ENCODE data around the gene RIN3. TPM values are rescaled to one million over a fixed set of nuclear protein-coding genes. Genes with fewer than 3 reads are reported as not detected.

Gene RIN3
- polyA plus RNA-seq, 1 donor = 15.6 TPM

DNA sequence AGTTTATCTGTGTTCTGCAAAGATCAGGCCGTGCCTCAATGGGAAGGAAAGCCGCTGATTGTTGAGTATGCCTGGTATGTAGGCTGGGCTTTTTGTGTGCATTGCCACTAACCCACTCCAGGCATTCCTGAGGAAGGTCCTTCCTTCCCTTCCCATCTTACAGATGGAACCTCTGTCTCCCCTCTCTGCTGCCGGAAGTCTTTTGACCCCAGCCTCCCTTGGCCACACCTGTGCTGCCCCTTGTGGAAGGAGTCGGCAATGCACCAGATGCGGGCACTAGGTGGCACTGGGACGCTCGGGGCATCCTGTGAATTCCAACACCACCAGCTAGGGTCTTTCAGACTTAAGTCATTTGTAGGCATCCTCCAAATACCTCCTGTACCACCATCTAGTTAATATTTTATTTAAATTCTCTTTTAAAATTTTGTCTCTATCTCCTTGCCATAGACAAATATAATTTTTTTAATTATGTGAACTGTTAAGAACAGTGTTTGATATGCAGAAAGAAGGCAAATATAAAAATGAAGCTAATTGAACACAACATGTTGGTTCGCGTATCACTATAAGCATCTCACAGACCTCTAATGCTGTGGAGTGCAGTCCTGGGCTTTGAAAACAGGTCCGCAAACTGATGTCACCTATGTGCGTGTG lies 99.6 kb downstream of the RIN3 start:
- no peak overlapping the region for H3K4me3 ChIP-seq (ENCODE audit: low read length)
- no peaks in the 10 kb centered on the region for H3K9me3 ChIP-seq (ENCODE audit: control insufficient read depth, low read depth, low read length)
- H3K27ac ChIP-seq (ENCODE audit: low read length) = no peak overlapping the region
- H3K36me3 ChIP-seq (ENCODE audit: control insufficient read depth, insufficient read depth, low read length) = no peaks in the 10 kb centered on the region
- WGBS (ENCODE audit: insufficient coverage, low lambda C conversion rate) = 100% methylated on average over 1 of the region's 11 CpGs
- no peak for DNase-seq
- no peaks in the 10 kb centered on the region for H3K27me3 ChIP-seq (ENCODE audit: control insufficient read depth, insufficient read depth, low read length)
- no peaks in the 10 kb centered on the region for H3K4me1 ChIP-seq (ENCODE audit: control insufficient read depth, insufficient read depth, low read length)

- no peak for DNase-seq
- Histone ChIP-seq H3K27ac (ENCODE audit: low read length) (no peak overlapping the region), H3K36me3 (ENCODE audit: control insufficient read depth, insufficient read depth, low read length) (no peaks in the 10 kb centered on the region), H3K4me1 (ENCODE audit: control insufficient read depth, insufficient read depth, low read length) (no peaks in the 10 kb centered on the region), H3K4me3 (ENCODE audit: low read length) (no peak overlapping the region), H3K27me3 (ENCODE audit: control insufficient read depth, insufficient read depth, low read length) (no peaks in the 10 kb centered on the region), H3K9me3 (ENCODE audit: control insufficient read depth, low read depth, low read length) (no peaks in the 10 kb centered on the region)
- no CpG with 5 or more reads among the region's 10 CpGs for WGBS (ENCODE audit: insufficient coverage, low lambda C conversion rate)
Measured at GRCh38 chr14:92613681-92614260, 100.2 kb downstream of the RIN3 start.

- Histone ChIP-seq H3K4me3 (ENCODE audit: low read length) (no peak overlapping the region), H3K4me1 (ENCODE audit: control insufficient read depth, insufficient read depth, low read length) (no peaks in the 10 kb centered on the region), H3K27me3 (ENCODE audit: control insufficient read depth, insufficient read depth, low read length) (no peaks in the 10 kb centered on the region), H3K9me3 (ENCODE audit: control insufficient read depth, low read depth, low read length) (no peaks in the 10 kb centered on the region), H3K36me3 (ENCODE audit: control insufficient read depth, insufficient read depth, low read length) (no peaks in the 10 kb centered on the region), H3K27ac (ENCODE audit: low read length) (no peak overlapping the region)
- no CpG with 5 or more reads among the region's 4 CpGs for WGBS (ENCODE audit: insufficient coverage, low lambda C conversion rate)
- DNase-seq = no peak
Measured at GRCh38 chr14:92615451-92615850, 101.9 kb downstream of the RIN3 start.

GRCh38 chr14:92616178-92616577 lies 102.6 kb downstream of the RIN3 start:
- no peak for DNase-seq
- H3K36me3 ChIP-seq (ENCODE audit: control insufficient read depth, insufficient read depth, low read length) = no peaks in the 10 kb centered on the region
- H3K27ac ChIP-seq (ENCODE audit: low read length) = no peak overlapping the region
- 100% methylated on average over 1 of the region's 5 CpGs for WGBS (ENCODE audit: insufficient coverage, low lambda C conversion rate)
- H3K27me3 ChIP-seq (ENCODE audit: control insufficient read depth, insufficient read depth, low read length) = no peaks in the 10 kb centered on the region
- H3K9me3 ChIP-seq (ENCODE audit: control insufficient read depth, low read depth, low read length) = no peaks in the 10 kb centered on the region
- H3K4me3 ChIP-seq (ENCODE audit: low read length) = no peak overlapping the region
- no peaks in the 10 kb centered on the region for H3K4me1 ChIP-seq (ENCODE audit: control insufficient read depth, insufficient read depth, low read length)

DNA sequence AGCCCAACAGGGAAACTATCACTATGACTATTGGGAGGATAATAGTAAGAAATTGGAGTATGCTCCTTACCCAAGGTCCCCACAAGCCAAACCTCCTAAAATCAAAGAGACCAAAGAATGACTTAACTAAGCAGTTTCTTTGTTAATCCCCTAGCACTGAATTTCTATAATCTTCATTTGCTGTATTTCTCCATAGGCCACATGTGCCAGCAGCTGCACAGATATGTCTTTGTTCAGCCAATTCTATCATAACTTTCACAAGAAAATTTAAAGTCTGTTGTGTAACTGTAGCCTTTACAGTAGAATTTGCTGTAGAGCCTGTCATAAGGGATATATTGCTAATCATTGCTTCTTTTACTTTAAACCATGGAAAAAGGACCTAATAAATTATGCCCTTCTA lies 104.0 kb downstream of the RIN3 start:
- no peaks in the 10 kb centered on the region for H3K27me3 ChIP-seq (ENCODE audit: control insufficient read depth, insufficient read depth, low read length)
- DNase-seq = no peak
- H3K36me3 ChIP-seq (ENCODE audit: control insufficient read depth, insufficient read depth, low read length) = no peaks in the 10 kb centered on the region
- no peak overlapping the region for H3K4me3 ChIP-seq (ENCODE audit: low read length)
- no peaks in the 10 kb centered on the region for H3K9me3 ChIP-seq (ENCODE audit: control insufficient read depth, low read depth, low read length)
- H3K4me1 ChIP-seq (ENCODE audit: control insufficient read depth, insufficient read depth, low read length) = no peaks in the 10 kb centered on the region
- no peak overlapping the region for H3K27ac ChIP-seq (ENCODE audit: low read length)

DNA sequence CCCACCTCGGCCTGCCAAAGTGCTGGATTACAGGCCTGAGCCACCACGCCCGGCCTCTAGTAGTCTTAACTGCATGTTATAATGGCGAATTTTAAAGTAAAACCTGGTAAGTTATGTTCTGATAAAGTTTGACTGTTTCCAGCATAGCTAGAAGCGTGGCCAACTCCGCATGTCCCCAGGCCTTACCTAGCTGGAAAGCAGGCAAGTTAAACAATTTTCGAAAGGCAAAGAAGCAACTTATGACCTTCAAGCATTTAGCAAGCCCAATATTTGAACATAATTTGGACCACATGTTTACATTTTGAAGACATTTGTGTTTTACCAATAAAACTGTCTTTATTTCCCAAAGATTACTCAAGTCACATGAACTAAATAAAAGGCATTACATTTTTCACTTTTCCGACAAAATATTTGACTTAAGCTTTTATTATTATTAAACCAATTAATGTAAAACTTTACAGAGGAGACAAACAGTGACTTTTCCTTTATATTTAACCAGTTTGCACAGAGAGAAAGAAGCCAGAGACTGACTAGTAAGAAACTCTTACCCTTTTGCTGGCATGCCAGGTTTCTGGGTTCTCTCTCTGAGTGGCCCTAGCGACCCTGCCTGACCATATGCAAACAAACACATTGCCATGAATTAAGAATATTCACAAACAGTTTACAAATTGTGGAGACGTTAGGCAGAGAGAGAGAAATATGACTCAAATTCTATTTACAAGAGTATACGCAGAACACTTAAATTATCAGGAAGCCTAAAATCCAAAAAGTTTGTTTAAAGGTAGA lies 106.3 kb downstream of the RIN3 start:
- Histone ChIP-seq H3K4me1 (ENCODE audit: control insufficient read depth, insufficient read depth, low read length) (no peaks in the 10 kb centered on the region), H3K4me3 (ENCODE audit: low read length) (no peak overlapping the region), H3K36me3 (ENCODE audit: control insufficient read depth, insufficient read depth, low read length) (no peaks in the 10 kb centered on the region), H3K9me3 (ENCODE audit: control insufficient read depth, low read depth, low read length) (no peaks in the 10 kb centered on the region), H3K27ac (ENCODE audit: low read length) (no peak overlapping the region), H3K27me3 (ENCODE audit: control insufficient read depth, insufficient read depth, low read length) (no peaks in the 10 kb centered on the region)
- WGBS (ENCODE audit: insufficient coverage, low lambda C conversion rate) = 80% methylated on average over 7 of the region's 11 CpGs
- DNase-seq = no peak

DNA sequence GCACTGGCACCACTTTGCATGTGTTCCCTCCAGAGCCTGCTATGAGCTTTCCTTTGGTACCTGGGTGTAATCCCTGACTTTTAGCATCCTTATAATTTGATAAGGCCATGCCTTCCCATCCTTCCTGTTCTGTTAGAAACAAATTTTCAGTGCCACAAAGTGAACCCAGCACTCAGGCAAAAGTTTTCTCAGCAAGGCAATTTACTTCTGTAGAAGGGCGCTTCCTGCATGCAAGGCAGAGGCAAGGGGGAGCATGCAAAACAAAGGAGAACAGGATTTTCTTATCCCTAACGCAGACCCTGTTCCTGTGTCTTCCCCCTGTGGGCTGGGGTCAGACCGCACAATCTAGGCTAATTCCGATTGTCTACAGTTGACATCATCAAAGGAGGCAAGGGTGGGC lies 108.7 kb downstream of the RIN3 start:
- H3K27ac ChIP-seq (ENCODE audit: low read length) = no peak overlapping the region
- H3K27me3 ChIP-seq (ENCODE audit: control insufficient read depth, insufficient read depth, low read length) = no peaks in the 10 kb centered on the region
- DNase-seq = no peak
- no peaks in the 10 kb centered on the region for H3K4me1 ChIP-seq (ENCODE audit: control insufficient read depth, insufficient read depth, low read length)
- no CpG with 5 or more reads among the region's 4 CpGs for WGBS (ENCODE audit: insufficient coverage, low lambda C conversion rate)
- H3K4me3 ChIP-seq (ENCODE audit: low read length) = no peak overlapping the region
- H3K9me3 ChIP-seq (ENCODE audit: control insufficient read depth, low read depth, low read length) = peaks cover 3% of the 10 kb centered on the region
- no peaks in the 10 kb centered on the region for H3K36me3 ChIP-seq (ENCODE audit: control insufficient read depth, insufficient read depth, low read length)

DNA sequence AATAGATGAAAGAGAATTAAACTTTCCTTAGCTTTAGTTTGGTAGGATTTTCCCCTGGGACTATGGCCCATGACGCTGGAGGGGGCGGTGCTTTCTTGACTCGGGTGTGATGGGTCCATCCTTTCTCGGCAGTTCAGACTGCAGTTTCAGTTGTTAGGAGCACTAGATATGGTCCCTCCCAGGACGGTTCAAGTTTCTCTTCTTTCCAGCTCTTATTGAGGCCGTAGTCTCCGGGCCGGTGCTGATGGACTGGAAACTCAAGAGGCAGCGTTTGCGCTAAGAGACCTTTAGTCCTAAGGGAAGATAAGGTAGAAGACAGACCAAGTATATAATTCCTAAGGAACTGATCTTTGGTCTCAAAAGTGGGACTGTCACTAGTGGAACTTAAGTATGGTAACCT lies 111.2 kb downstream of the RIN3 start:
- DNase-seq = peak; percentile 50 to 80
- Histone ChIP-seq H3K36me3 (ENCODE audit: control insufficient read depth, insufficient read depth, low read length) (no peaks in the 10 kb centered on the region), H3K27me3 (ENCODE audit: control insufficient read depth, insufficient read depth, low read length) (no peaks in the 10 kb centered on the region), H3K27ac (ENCODE audit: low read length) (no peak overlapping the region), H3K9me3 (ENCODE audit: control insufficient read depth, low read depth, low read length) (peaks cover 9% of the 10 kb centered on the region), H3K4me1 (ENCODE audit: control insufficient read depth, insufficient read depth, low read length) (no peaks in the 10 kb centered on the region), H3K4me3 (ENCODE audit: low read length) (no peak overlapping the region)
- 42% methylated on average over 2 of the region's 10 CpGs for WGBS (ENCODE audit: insufficient coverage, low lambda C conversion rate)

DNA sequence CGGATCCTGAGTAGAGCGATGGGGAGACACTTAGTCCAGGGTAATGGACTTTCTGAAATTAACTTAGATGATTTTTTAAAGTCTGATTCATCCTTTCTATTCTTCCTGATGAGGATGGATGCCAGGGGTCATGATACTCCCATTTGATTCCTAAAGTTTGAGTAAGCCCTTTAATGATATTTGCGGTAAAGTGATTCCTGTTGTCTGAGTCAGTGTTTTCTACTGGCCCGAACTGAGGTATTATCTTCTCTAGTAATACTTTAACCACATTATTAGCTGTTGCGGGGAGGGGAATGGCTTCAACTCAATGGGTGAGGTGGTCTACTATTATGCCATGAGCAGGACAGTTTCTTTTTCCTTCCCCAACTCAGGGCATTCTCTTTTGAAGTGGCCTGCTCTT lies 111.6 kb downstream of the RIN3 start:
- no peaks in the 10 kb centered on the region for H3K4me1 ChIP-seq (ENCODE audit: control insufficient read depth, insufficient read depth, low read length)
- no peaks in the 10 kb centered on the region for H3K27me3 ChIP-seq (ENCODE audit: control insufficient read depth, insufficient read depth, low read length)
- 40% methylated on average over 1 of the region's 5 CpGs for WGBS (ENCODE audit: insufficient coverage, low lambda C conversion rate)

GRCh38 chr14:92626041-92626440 lies 112.5 kb downstream of the RIN3 start:
- H3K36me3 ChIP-seq (ENCODE audit: control insufficient read depth, insufficient read depth, low read length) = no peaks in the 10 kb centered on the region
- H3K9me3 ChIP-seq (ENCODE audit: control insufficient read depth, low read depth, low read length) = peaks cover 9% of the 10 kb centered on the region
- DNase-seq = no peak
- H3K27ac ChIP-seq (ENCODE audit: low read length) = no peak overlapping the region
- no peak overlapping the region for H3K4me3 ChIP-seq (ENCODE audit: low read length)
- no peaks in the 10 kb centered on the region for H3K4me1 ChIP-seq (ENCODE audit: control insufficient read depth, insufficient read depth, low read length)
- H3K27me3 ChIP-seq (ENCODE audit: control insufficient read depth, insufficient read depth, low read length) = no peaks in the 10 kb centered on the region
- 100% methylated on average over 1 of the region's 3 CpGs for WGBS (ENCODE audit: insufficient coverage, low lambda C conversion rate)

More for the DNA sequence above, 111.6 kb downstream of the RIN3 start:
- no peak overlapping the region for H3K4me3 ChIP-seq (ENCODE audit: low read length)
- H3K27ac ChIP-seq (ENCODE audit: low read length) = no peak overlapping the region
- DNase-seq = no peak
- H3K36me3 ChIP-seq (ENCODE audit: control insufficient read depth, insufficient read depth, low read length) = no peaks in the 10 kb centered on the region
- H3K9me3 ChIP-seq (ENCODE audit: control insufficient read depth, low read depth, low read length) = peaks cover 9% of the 10 kb centered on the region
